ENCODE results near the gene SLAMF8. TPM values are rescaled to one million over a fixed set of nuclear protein-coding genes. Genes with fewer than 3 reads are reported as not detected.

The SLAMF8 gene
- total RNA-seq, 1 experiment from 2014 or later: not detected

DNA sequence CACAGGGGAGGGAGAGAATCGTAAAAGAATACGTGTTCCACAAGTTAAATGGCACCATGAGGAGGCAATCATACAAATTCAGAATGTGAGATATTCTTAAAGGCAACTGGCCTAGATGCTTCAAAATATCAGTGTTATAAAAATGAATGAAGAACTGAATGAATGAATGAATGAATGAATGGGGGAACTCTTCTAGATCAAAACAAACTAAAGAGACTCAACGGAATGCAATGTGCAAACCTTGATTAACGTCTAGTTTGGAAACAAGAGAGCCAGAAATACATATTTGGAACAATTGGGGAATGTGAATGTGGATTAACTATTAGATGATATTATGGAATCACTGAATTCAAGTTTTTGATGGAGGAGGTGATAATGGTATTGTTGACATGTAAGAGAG, 56.5 kb downstream of the SLAMF8 start:
- in situ Hi-C loops (cut with HindIII; ENCODE audit: low pct_unique_long_range_greater_than_20kb, low sequenced_read_pairs) (no loop called here), intact Hi-C loops (cut with micrococcal nuclease; ENCODE audit: unreplicated experiment) (no loop called here)
- Histone ChIP-seq H3K9me3 (ENCODE audit: control insufficient read depth, insufficient read depth, low read depth, low read length) (no peaks in the 10 kb centered on the region), H3K27ac (ENCODE audit: low read length) (no peak overlapping the region), H3K4me3 (ENCODE audit: low read depth in 2 of 2, low read length in 2 of 2) (no peak overlapping the region), H3K27me3 (ENCODE audit: control insufficient read depth, insufficient read depth, low read length) (no peaks in the 10 kb centered on the region), H3K36me3 (ENCODE audit: control insufficient read depth, insufficient read depth, low read length) (no peaks in the 10 kb centered on the region), H3K4me1 (ENCODE audit: control insufficient read depth, insufficient read depth, low read length) (no peaks in the 10 kb centered on the region)
- ATAC-seq (no peak), DNase-seq (ENCODE audit: low read depth, low spot score) (no peak)
- BruUV-seq (replicated peaks): no TSS peak
- POLR2A ChIA-PET: interaction anchor here (0.5 kb wide), 1 partner anchor 143 kb away, joined by 3 read pairs; no protein-coding TSS in a partner anchor
- CTCF ChIA-PET: no interaction called here
- no peak for TF ChIP-seq TCF7L2 (IDR thresholded peaks at IDR 0.05; ENCODE audit: low read depth, low read length)
- TF ChIP-seq, protein P1, sequence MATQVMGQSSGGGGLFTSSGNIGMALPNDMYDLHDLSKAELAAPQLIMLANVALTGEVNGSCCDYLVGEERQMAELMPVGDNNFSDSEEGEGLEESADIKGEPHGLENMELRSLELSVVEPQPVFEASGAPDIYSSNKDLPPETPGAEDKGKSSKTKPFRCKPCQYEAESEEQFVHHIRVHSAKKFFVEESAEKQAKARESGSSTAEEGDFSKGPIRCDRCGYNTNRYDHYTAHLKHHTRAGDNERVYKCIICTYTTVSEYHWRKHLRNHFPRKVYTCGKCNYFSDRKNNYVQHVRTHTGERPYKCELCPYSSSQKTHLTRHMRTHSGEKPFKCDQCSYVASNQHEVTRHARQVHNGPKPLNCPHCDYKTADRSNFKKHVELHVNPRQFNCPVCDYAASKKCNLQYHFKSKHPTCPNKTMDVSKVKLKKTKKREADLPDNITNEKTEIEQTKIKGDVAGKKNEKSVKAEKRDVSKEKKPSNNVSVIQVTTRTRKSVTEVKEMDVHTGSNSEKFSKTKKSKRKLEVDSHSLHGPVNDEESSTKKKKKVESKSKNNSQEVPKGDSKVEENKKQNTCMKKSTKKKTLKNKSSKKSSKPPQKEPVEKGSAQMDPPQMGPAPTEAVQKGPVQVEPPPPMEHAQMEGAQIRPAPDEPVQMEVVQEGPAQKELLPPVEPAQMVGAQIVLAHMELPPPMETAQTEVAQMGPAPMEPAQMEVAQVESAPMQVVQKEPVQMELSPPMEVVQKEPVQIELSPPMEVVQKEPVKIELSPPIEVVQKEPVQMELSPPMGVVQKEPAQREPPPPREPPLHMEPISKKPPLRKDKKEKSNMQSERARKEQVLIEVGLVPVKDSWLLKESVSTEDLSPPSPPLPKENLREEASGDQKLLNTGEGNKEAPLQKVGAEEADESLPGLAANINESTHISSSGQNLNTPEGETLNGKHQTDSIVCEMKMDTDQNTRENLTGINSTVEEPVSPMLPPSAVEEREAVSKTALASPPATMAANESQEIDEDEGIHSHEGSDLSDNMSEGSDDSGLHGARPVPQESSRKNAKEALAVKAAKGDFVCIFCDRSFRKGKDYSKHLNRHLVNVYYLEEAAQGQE (IDR thresholded peaks at IDR 0.05; ENCODE audit: insufficient read depth in 1 of 2, low read depth in 2 of 2, low read length in 1 of 2): no peak
- TF ChIP-seq SIN3A (IDR thresholded peaks at IDR 0.05; ENCODE audit: borderline replicate concordance, insufficient read depth, low read depth, low read length): no peak
- no peak for TF ChIP-seq POLR2AphosphoS5 (IDR thresholded peaks at IDR 0.05; ENCODE audit: low read depth, low read length)
- TF ChIP-seq, protein P2, sequence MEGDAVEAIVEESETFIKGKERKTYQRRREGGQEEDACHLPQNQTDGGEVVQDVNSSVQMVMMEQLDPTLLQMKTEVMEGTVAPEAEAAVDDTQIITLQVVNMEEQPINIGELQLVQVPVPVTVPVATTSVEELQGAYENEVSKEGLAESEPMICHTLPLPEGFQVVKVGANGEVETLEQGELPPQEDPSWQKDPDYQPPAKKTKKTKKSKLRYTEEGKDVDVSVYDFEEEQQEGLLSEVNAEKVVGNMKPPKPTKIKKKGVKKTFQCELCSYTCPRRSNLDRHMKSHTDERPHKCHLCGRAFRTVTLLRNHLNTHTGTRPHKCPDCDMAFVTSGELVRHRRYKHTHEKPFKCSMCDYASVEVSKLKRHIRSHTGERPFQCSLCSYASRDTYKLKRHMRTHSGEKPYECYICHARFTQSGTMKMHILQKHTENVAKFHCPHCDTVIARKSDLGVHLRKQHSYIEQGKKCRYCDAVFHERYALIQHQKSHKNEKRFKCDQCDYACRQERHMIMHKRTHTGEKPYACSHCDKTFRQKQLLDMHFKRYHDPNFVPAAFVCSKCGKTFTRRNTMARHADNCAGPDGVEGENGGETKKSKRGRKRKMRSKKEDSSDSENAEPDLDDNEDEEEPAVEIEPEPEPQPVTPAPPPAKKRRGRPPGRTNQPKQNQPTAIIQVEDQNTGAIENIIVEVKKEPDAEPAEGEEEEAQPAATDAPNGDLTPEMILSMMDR (IDR thresholded peaks at IDR 0.05): no peak

DNA sequence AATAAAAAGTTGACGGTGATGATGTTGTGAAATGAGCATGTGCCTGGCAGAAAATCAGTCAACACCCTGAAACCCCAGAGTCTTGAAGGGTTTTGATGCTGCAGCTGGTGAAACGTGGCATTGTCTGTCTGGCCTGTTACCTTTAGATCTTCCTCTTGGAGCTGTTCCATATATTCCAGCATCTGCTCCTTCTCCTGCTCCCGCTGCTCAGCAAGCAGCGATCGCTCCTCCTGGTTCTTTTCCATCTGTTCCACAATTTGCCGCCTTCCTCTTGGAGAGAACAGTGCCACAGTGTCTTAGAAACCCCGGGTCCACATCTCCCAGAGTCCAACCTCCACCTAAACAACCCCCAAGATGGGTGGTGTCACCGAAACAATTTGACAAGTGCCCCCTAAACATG, 57.6 kb downstream of the SLAMF8 start:
- intact Hi-C loops (cut with micrococcal nuclease; ENCODE audit: unreplicated experiment): no loop called here
- Histone ChIP-seq H3K36me3 (ENCODE audit: control insufficient read depth, insufficient read depth, low read length) (no peaks in the 10 kb centered on the region), H3K4me3 (ENCODE audit: low read depth in 2 of 2, low read length in 2 of 2) (no peak overlapping the region), H3K4me1 (ENCODE audit: control insufficient read depth, insufficient read depth, low read length) (no peaks in the 10 kb centered on the region), H3K27ac (ENCODE audit: low read length) (no peak overlapping the region), H3K27me3 (ENCODE audit: control insufficient read depth, insufficient read depth, low read length) (no peaks in the 10 kb centered on the region), H3K9me3 (ENCODE audit: control insufficient read depth, insufficient read depth, low read depth, low read length) (no peaks in the 10 kb centered on the region)
- DNase-seq (ENCODE audit: low read depth, low spot score) (no peak), ATAC-seq (no peak)
- CTCF ChIA-PET: no interaction called here
- TF ChIP-seq SIN3A (IDR thresholded peaks at IDR 0.05; ENCODE audit: borderline replicate concordance, insufficient read depth, low read depth, low read length): no peak
- TF ChIP-seq TCF7L2 (IDR thresholded peaks at IDR 0.05; ENCODE audit: low read depth, low read length): no peak
- no peak for TF ChIP-seq POLR2AphosphoS5 (IDR thresholded peaks at IDR 0.05; ENCODE audit: low read depth, low read length)
- TF ChIP-seq, protein P1 (IDR thresholded peaks at IDR 0.05; ENCODE audit: insufficient read depth in 1 of 2, low read depth in 2 of 2, low read length in 1 of 2): no peak
- TF ChIP-seq, protein P2 (IDR thresholded peaks at IDR 0.05): no peak
- BruUV-seq (replicated peaks): no TSS peak
- POLR2A ChIA-PET: no interaction called here
- in situ Hi-C loops (cut with HindIII; ENCODE audit: low pct_unique_long_range_greater_than_20kb, low sequenced_read_pairs): no loop called here

Other genes starting within 250 kb of the SLAMF8 start
- 0.33 TPM for gene APCS, start 239.0 kb upstream of the SLAMF8 start, total RNA-seq (2021; ENCODE audit: unreplicated experiment)
- gene CRP, start 112.3 kb upstream of the SLAMF8 start, total RNA-seq (2021; ENCODE audit: unreplicated experiment): 0.90 TPM
- gene DUSP23, start 45.9 kb upstream of the SLAMF8 start, total RNA-seq (2021; ENCODE audit: unreplicated experiment): 36.1 TPM
- gene FCRL6, start 24.5 kb upstream of the SLAMF8 start, total RNA-seq (2021; ENCODE audit: unreplicated experiment): not detected
- gene VSIG8, start 35.8 kb downstream of the SLAMF8 start, total RNA-seq (2021; ENCODE audit: unreplicated experiment): not detected
- 1.6 TPM for gene CFAP45, start 73.3 kb downstream of the SLAMF8 start, total RNA-seq (2021; ENCODE audit: unreplicated experiment)
- gene TAGLN2, start 98.6 kb downstream of the SLAMF8 start, total RNA-seq (2021; ENCODE audit: unreplicated experiment): 474 TPM
- 0.51 TPM for gene IGSF9, start 118.7 kb downstream of the SLAMF8 start, total RNA-seq (2021; ENCODE audit: unreplicated experiment)
- not detected for gene SLAMF9, start 127.4 kb downstream of the SLAMF8 start, total RNA-seq (2021; ENCODE audit: unreplicated experiment)
- gene PIGM, start 205.1 kb downstream of the SLAMF8 start, total RNA-seq (2021; ENCODE audit: unreplicated experiment): 4.4 TPM
- gene KCNJ10, start 243.3 kb downstream of the SLAMF8 start, total RNA-seq (2021; ENCODE audit: unreplicated experiment): 0.08 TPM

Measured in Panc1 (cell line).